PC-3 (cell line): ENCODE data around the gene SMAP1. TPM values are rescaled to one million over a fixed set of nuclear protein-coding genes. Genes with fewer than 3 reads are reported as not detected.

Experiments
- ATAC-seq: fragments of 200-7000 bp; cut with Tn5 transposase; 2 replicates; pipeline ENCODE4 v1.9.1; 2020; ENCODE audit warnings: mild to moderate bottlenecking, moderate library complexity
- BruUV-seq: library from RNA; stranded (reverse); fragments of 400-500 nt; replicated peaks from 2 replicates; lab custom pipeline; 2021; lab: Mats Ljungman, UMichigan
- CTCF ChIA-PET: fragments of 300-600 bp; sonication (Branson Sonifier 250); formaldehyde crosslinking; loops from one replicate; lab custom pipeline; 2022; ENCODE audit warnings: antibody characterized with exemption; lab: Charles Lee
- POLR2A ChIA-PET: fragments of 300-600 bp; sonication (Branson Sonifier 250); formaldehyde crosslinking; loops from one replicate; lab custom pipeline; 2022; ENCODE audit warnings: antibody characterized with exemption; ENCODE audit not compliant: unreplicated experiment; lab: Charles Lee
- DNase-seq: peaks from one replicate; pipeline ENCODE4 v3.0.0-alpha.2; 2015
- H2AFZ ChIP-seq: fragments of 300-600 bp; sonication (generic); 2 replicates; pipeline ENCODE4 v1.6.0; 2016; ENCODE audit warnings: antibody characterized with exemption, low read length
- H3F3A ChIP-seq: fragments of 300-600 bp; sonication (generic); one replicate; pipeline ENCODE4 v1.6.0; 2017; ENCODE audit warnings: antibody characterized with exemption, low read length, control low read depth, mild to moderate bottlenecking; ENCODE audit not compliant: unreplicated experiment
- H3K27ac ChIP-seq: fragments of 300-600 bp; sonication (generic); 2 replicates; pipeline ENCODE4 v1.5.1; 2016; ENCODE audit warnings: mild to moderate bottlenecking, low read length
- H3K27me3 ChIP-seq: fragments of 300-600 bp; sonication (generic); 2 replicates; pipeline ENCODE4 v1.6.1; 2016; ENCODE audit warnings: low read length, mixed read lengths
- H3K36me3 ChIP-seq: fragments of 300-600 bp; sonication (generic); 2 replicates; pipeline ENCODE4 v1.6.1; 2016; ENCODE audit warnings: low read depth, mixed run types, low read length, mixed read lengths
- H3K4me1 ChIP-seq: fragments of 300-600 bp; sonication (generic); 2 replicates; pipeline ENCODE4 v1.5.1; 2016; ENCODE audit warnings: low read length; ENCODE audit not compliant: insufficient read depth
- H3K4me2 ChIP-seq: fragments of 300-600 bp; sonication (generic); 2 replicates; pipeline ENCODE4 v1.6.0; 2016; ENCODE audit warnings: low read length
- H3K4me3 ChIP-seq: fragments of 300-600 bp; sonication (generic); 2 replicates; pipeline ENCODE4 v1.5.1; 2016; ENCODE audit warnings: mild to moderate bottlenecking, low read length, mixed read lengths
- H3K79me2 ChIP-seq: fragments of 300-600 bp; sonication (generic); 2 replicates; pipeline ENCODE4 v1.6.1; 2017; ENCODE audit warnings: low read length, mixed read lengths
- H3K9ac ChIP-seq: fragments of 300-600 bp; sonication (generic); 2 replicates; pipeline ENCODE4 v1.6.0; 2016; ENCODE audit warnings: mild to moderate bottlenecking, low read length
- H3K9me2 ChIP-seq: fragments of 300-600 bp; sonication (generic); replicated peaks from 2 replicates; pipeline ENCODE4 v1.6.1; 2016; ENCODE audit warnings: mixed run types, low read length, mixed read lengths
- H3K9me3 ChIP-seq: fragments of 300-600 bp; sonication (generic); 2 replicates; pipeline ENCODE4 v1.6.1; 2016; ENCODE audit warnings: low read length, mixed read lengths
- H4K20me1 ChIP-seq: fragments of 300-600 bp; sonication (generic); 2 replicates; pipeline ENCODE4 v1.6.1; 2016; ENCODE audit warnings: low read length, mixed read lengths
- EZH2 ChIP-seq: fragments of 300-600 bp; sonication (generic); IDR thresholded peaks from one replicate; pipeline ENCODE4 v1.6.1; 2017; ENCODE audit warnings: antibody characterized with exemption, mild to moderate bottlenecking, low read length; ENCODE audit not compliant: unreplicated experiment
- EZH2phosphoT487 ChIP-seq: fragments of 300-600 bp; sonication (generic); IDR thresholded peaks from 2 replicates; pipeline ENCODE4 v1.6.1; 2018; ENCODE audit warnings: mild to moderate bottlenecking, antibody characterized with exemption, low read length, borderline replicate concordance
- intact Hi-C: fragments of 100-400 bp; cut with micrococcal nuclease; formaldehyde crosslinking; loops from 2 replicates; pipeline ENCODE4 v1.9.0; 2023
- total RNA-seq: library from RNA; depleted of rRNA; stranded (reverse); fragments of >200 nt; gene quantifications from 2 replicates; pipeline ENCODE4 v1.2.3, GENCODE V29; 2014
- TF ChIP-seq, protein P1 (sequence below): fragments of 300-600 bp; sonication (generic); conservative IDR thresholded peaks from 2 replicates; pipeline ENCODE4 v1.5.1; 2017; ENCODE audit warnings: antibody characterized with exemption, low read depth, mild to moderate bottlenecking, low read length

Gene SMAP1
- total RNA-seq, 1 experiment from 2014 or later: 15.7 TPM

GRCh38 chr6:70823651-70824050 lies 156.0 kb downstream of the SMAP1 start:
- no peak for DNase-seq
- TF ChIP-seq, protein P1, sequence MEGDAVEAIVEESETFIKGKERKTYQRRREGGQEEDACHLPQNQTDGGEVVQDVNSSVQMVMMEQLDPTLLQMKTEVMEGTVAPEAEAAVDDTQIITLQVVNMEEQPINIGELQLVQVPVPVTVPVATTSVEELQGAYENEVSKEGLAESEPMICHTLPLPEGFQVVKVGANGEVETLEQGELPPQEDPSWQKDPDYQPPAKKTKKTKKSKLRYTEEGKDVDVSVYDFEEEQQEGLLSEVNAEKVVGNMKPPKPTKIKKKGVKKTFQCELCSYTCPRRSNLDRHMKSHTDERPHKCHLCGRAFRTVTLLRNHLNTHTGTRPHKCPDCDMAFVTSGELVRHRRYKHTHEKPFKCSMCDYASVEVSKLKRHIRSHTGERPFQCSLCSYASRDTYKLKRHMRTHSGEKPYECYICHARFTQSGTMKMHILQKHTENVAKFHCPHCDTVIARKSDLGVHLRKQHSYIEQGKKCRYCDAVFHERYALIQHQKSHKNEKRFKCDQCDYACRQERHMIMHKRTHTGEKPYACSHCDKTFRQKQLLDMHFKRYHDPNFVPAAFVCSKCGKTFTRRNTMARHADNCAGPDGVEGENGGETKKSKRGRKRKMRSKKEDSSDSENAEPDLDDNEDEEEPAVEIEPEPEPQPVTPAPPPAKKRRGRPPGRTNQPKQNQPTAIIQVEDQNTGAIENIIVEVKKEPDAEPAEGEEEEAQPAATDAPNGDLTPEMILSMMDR: no peak
- TF ChIP-seq EZH2phosphoT487 (no peak), EZH2 (no peak)
- Histone ChIP-seq H3K4me2 (no peak overlapping the region), H2AFZ (no peak overlapping the region), H3K4me1 (no peaks in the 10 kb centered on the region), H3K27ac (no peak overlapping the region), H3K9me3 (no peaks in the 10 kb centered on the region), H3K4me3 (no peak overlapping the region), H3K27me3 (no peaks in the 10 kb centered on the region), H3K9me2 (no peaks in the 10 kb centered on the region), H3K36me3 (peaks cover 3% of the 10 kb centered on the region; the same call in 1 of the 2 replicates), H3K9ac (no peak overlapping the region), H3F3A (no peaks in the 10 kb centered on the region), H3K79me2 (no peaks in the 10 kb centered on the region), H4K20me1 (no peaks in the 10 kb centered on the region)
- ChIA-PET CTCF (no interaction called here), POLR2A (no interaction called here)
- ATAC-seq: no peak
- intact Hi-C loops: no loop called here
- no TSS peak for BruUV-seq

DNA sequence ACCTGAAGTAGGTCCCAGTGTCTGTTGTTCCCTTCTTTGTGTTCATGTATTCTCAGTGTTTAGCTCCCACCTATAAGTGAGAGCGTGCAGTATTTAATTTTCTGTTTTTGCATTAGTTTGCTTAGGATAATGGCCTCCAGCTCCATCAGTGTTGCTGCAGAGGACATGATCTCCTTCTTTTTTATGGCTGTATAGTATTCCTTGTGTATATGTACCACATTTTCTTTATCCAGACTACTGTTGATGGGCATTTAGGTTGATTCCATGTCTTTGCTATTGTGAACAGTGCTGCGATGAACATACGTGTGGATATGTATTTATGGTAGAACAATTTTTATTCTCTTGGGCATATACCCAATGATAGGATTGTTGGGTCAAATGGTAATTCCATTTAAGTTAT lies 163.7 kb downstream of the SMAP1 start:
- no TSS peak for BruUV-seq
- no peak overlapping the region for H2AFZ ChIP-seq
- ATAC-seq: no peak
- H3K4me2 ChIP-seq: no peak overlapping the region
- H3K4me1 ChIP-seq: no peaks in the 10 kb centered on the region
- no peak overlapping the region for H3K27ac ChIP-seq
- H3K27me3 ChIP-seq: no peaks in the 10 kb centered on the region
- H3F3A ChIP-seq: no peaks in the 10 kb centered on the region
- ChIA-PET POLR2A (no interaction called here), CTCF (no interaction called here)
- H3K9me3 ChIP-seq: no peaks in the 10 kb centered on the region
- no peak for TF ChIP-seq EZH2
- no peak for TF ChIP-seq EZH2phosphoT487
- TF ChIP-seq, protein P1: no peak
- no peak overlapping the region for H3K9ac ChIP-seq
- H3K9me2 ChIP-seq: no peaks in the 10 kb centered on the region
- no peak for DNase-seq
- no peaks in the 10 kb centered on the region for H3K36me3 ChIP-seq
- no peaks in the 10 kb centered on the region for H3K79me2 ChIP-seq
- no peaks in the 10 kb centered on the region for H4K20me1 ChIP-seq
- intact Hi-C loops: no loop called here
- no peak overlapping the region for H3K4me3 ChIP-seq

GRCh38 chr6:70834520-70834919 lies 166.8 kb downstream of the SMAP1 start:
- Histone ChIP-seq H3K27ac (no peak overlapping the region), H3F3A (no peaks in the 10 kb centered on the region), H3K9ac (no peak overlapping the region), H4K20me1 (no peaks in the 10 kb centered on the region), H3K27me3 (no peaks in the 10 kb centered on the region), H2AFZ (no peak overlapping the region), H3K4me2 (no peak overlapping the region), H3K79me2 (no peaks in the 10 kb centered on the region), H3K36me3 (no peaks in the 10 kb centered on the region), H3K9me3 (no peaks in the 10 kb centered on the region), H3K4me3 (no peak overlapping the region), H3K9me2 (no peaks in the 10 kb centered on the region), H3K4me1 (no peaks in the 10 kb centered on the region)
- TF ChIP-seq, protein P1: no peak
- TF ChIP-seq EZH2: no peak
- intact Hi-C loops: no loop called here
- no peak for ATAC-seq
- POLR2A ChIA-PET: no interaction called here
- CTCF ChIA-PET: no interaction called here
- BruUV-seq: no TSS peak
- DNase-seq: no peak
